H9 (cell line): ENCODE data around the gene BTBD18. TPM values are rescaled to one million over a fixed set of nuclear protein-coding genes. Genes with fewer than 3 reads are reported as not detected.

ENCODE experiments used
- DNase-seq: peaks from one replicate; pipeline ENCODE4 v3.0.0-alpha.2; 2017
- H2AFZ ChIP-seq: one replicate; pipeline ENCODE4 v1.6.1; 2013; ENCODE audit warnings: mild to moderate bottlenecking, low read length, control low read depth, moderate library complexity
- H2AK5ac ChIP-seq: 2 replicates; pipeline ENCODE4 v1.6.1; 2013; ENCODE audit warnings: low read length, control low read depth, mixed read lengths; ENCODE audit not compliant: insufficient read length
- H2BK120ac ChIP-seq: one replicate; pipeline ENCODE4 v1.6.1; 2013; ENCODE audit warnings: low read depth, mild to moderate bottlenecking, low read length, control low read depth, inconsistent platforms; ENCODE audit not compliant: poor library complexity, severe bottlenecking
- H2BK12ac ChIP-seq: 2 replicates; pipeline ENCODE4 v1.6.1; 2013; ENCODE audit warnings: low read length, control low read depth, mixed read lengths, low read depth; ENCODE audit not compliant: insufficient read length
- H2BK15ac ChIP-seq: 2 replicates; pipeline ENCODE4 v1.6.1; 2013; ENCODE audit warnings: low read depth, low read length, control low read depth
- H2BK20ac ChIP-seq: one replicate; pipeline ENCODE4 v1.6.1; 2013; ENCODE audit warnings: low read depth, mild to moderate bottlenecking, low read length, control low read depth, inconsistent platforms; ENCODE audit not compliant: poor library complexity, severe bottlenecking
- H2BK5ac ChIP-seq: 2 replicates; pipeline ENCODE4 v1.6.1; 2013; ENCODE audit warnings: low read length, control low read depth, mixed read lengths; ENCODE audit not compliant: insufficient read length
- H3K14ac ChIP-seq: 2 replicates; pipeline ENCODE4 v1.6.1; 2013; ENCODE audit warnings: low read length, control low read depth; ENCODE audit not compliant: insufficient read depth
- H3K18ac ChIP-seq: 2 replicates; pipeline ENCODE4 v1.6.1; 2013; ENCODE audit warnings: low read depth, mild to moderate bottlenecking, mixed read lengths, low read length, control low read depth; ENCODE audit not compliant: insufficient read length
- H3K23ac ChIP-seq: 2 replicates; pipeline ENCODE4 v1.6.1; 2013; ENCODE audit warnings: low read length, control low read depth, mixed read lengths, low read depth; ENCODE audit not compliant: insufficient read length
- H3K23me2 ChIP-seq: 2 replicates; pipeline ENCODE4 v1.6.1; 2013; ENCODE audit warnings: low read depth, mild to moderate bottlenecking, mixed read lengths, low read length, control low read depth; ENCODE audit not compliant: insufficient read length, poor library complexity, severe bottlenecking
- H3K27ac ChIP-seq: 2 replicates; pipeline ENCODE4 v1.5.1; 2013; ENCODE audit warnings: low read length, control low read depth, mixed read lengths, low read depth; ENCODE audit not compliant: insufficient read length
- H3K27me3 ChIP-seq: 2 replicates; pipeline ENCODE4 v1.6.1; 2013; ENCODE audit warnings: low read length, control low read depth, inconsistent platforms; ENCODE audit not compliant: insufficient read depth
- H3K4ac ChIP-seq: 2 replicates; pipeline ENCODE4 v1.6.1; 2013; ENCODE audit warnings: low read depth, mild to moderate bottlenecking, control low read depth, inconsistent platforms, low read length, moderate library complexity
- H3K4me1 ChIP-seq: 2 replicates; pipeline ENCODE4 v1.6.1; 2013; ENCODE audit warnings: low read length, control low read depth, inconsistent platforms; ENCODE audit not compliant: insufficient read depth
- H3K4me2 ChIP-seq: 2 replicates; pipeline ENCODE4 v1.6.1; 2013; ENCODE audit warnings: low read length, control low read depth, mixed read lengths; ENCODE audit not compliant: insufficient read length, insufficient read depth
- H3K56ac ChIP-seq: 2 replicates; pipeline ENCODE4 v1.6.1; 2013; ENCODE audit warnings: low read depth, mild to moderate bottlenecking, mixed read lengths, low read length, control low read depth; ENCODE audit not compliant: insufficient read length
- H3K79me1 ChIP-seq: 2 replicates; pipeline ENCODE4 v1.6.1; 2013; ENCODE audit warnings: low read depth, mild to moderate bottlenecking, moderate library complexity, low read length, control low read depth, inconsistent platforms; ENCODE audit not compliant: insufficient read depth, poor library complexity, severe bottlenecking
- H3K79me2 ChIP-seq: 2 replicates; pipeline ENCODE4 v1.6.1; 2013; ENCODE audit warnings: low read length, control low read depth, inconsistent platforms; ENCODE audit not compliant: insufficient read depth
- H3K9ac ChIP-seq: 2 replicates; pipeline ENCODE4 v1.6.1; 2013; ENCODE audit warnings: low read length, control low read depth, mixed read lengths; ENCODE audit not compliant: insufficient read length; ENCODE audit errors: extremely low read depth
- H3K9me3 ChIP-seq: one replicate; pipeline ENCODE4 v1.6.1; 2013; ENCODE audit warnings: low read depth, low read length, inconsistent platforms; ENCODE audit not compliant: control insufficient read depth
- H3T11ph ChIP-seq: one replicate; pipeline ENCODE4 v1.6.1; 2013; ENCODE audit warnings: mild to moderate bottlenecking, low read length, control low read depth, inconsistent platforms
- H4K20me1 ChIP-seq: one replicate; pipeline ENCODE4 v1.6.1; 2013; ENCODE audit not compliant: control insufficient read depth, insufficient read length, insufficient read depth
- H4K5ac ChIP-seq: 2 replicates; pipeline ENCODE4 v1.6.1; 2013; ENCODE audit warnings: low read depth, mild to moderate bottlenecking, mixed read lengths, low read length, control low read depth; ENCODE audit not compliant: insufficient read length
- H4K8ac ChIP-seq: replicated peaks from 2 replicates; pipeline ENCODE4 v1.6.1; 2013; ENCODE audit warnings: low read length, control low read depth, mixed read lengths, low read depth; ENCODE audit not compliant: insufficient read length
- H4K91ac ChIP-seq: 2 replicates; pipeline ENCODE4 v1.6.1; 2013; ENCODE audit warnings: low read depth, mild to moderate bottlenecking, moderate library complexity, mixed read lengths, low read length, control low read depth; ENCODE audit not compliant: insufficient read length
- H3K27ac Mint-ChIP-seq, 3 experiments: 2 replicates in 2 of 3; 3 replicates in 1 of 3; pipeline ENCODE4 v1.8.0; 2020 to 2021; ENCODE audit warnings: mixed read lengths in 3 of 3, mild to moderate bottlenecking in 1 of 3, moderate library complexity in 1 of 3
- H3K27me3 Mint-ChIP-seq: 2 replicates; pipeline ENCODE4 v1.8.0; 2021; ENCODE audit warnings: low read depth, mild to moderate bottlenecking, moderate library complexity, mixed read lengths
- H3K36me3 Mint-ChIP-seq, 3 experiments: 2 replicates in 2 of 3; 3 replicates in 1 of 3; pipeline ENCODE4 v1.8.0; 2020 to 2021; ENCODE audit warnings: low read depth in 3 of 3, mixed read lengths in 3 of 3; ENCODE audit not compliant: insufficient read depth in 1 of 3
- H3K4me1 Mint-ChIP-seq, 2 experiments: 2 replicates each; pipeline ENCODE4 v1.8.0; 2020; ENCODE audit warnings: mixed read lengths in 2 of 2
- H3K4me3 Mint-ChIP-seq, 2 experiments: 2 replicates in 1 of 2; 3 replicates in 1 of 2; pipeline ENCODE4 v1.8.0; 2020 to 2021; ENCODE audit warnings: mild to moderate bottlenecking in 2 of 2, mixed read lengths in 2 of 2, moderate library complexity in 1 of 2
- H3K9me3 Mint-ChIP-seq, 2 experiments: 2 replicates in 1 of 2; 3 replicates in 1 of 2; pipeline ENCODE4 v1.8.0; 2020; ENCODE audit warnings: mild to moderate bottlenecking in 2 of 2, mixed read lengths in 2 of 2, moderate library complexity in 1 of 2
- WGBS: extraction: QIAGEN DNeasy Blood & Tissue Kit; methylation state at CpG from one replicate; pipeline ENCODE4 v1.1.7; 2013; ENCODE audit warnings: missing lambda C conversion rate, low lambda C conversion rate, mixed read lengths; ENCODE audit not compliant: insufficient read length; ENCODE audit errors: extremely low coverage; 5-methylcytosine and 5-hydroxymethylcytosine counted together
- total RNA-seq: library from RNA; stranded (reverse); gene quantifications from 2 replicates; pipeline ENCODE4 v1.2.1, GENCODE V29; 2021
- TF ChIP-seq, protein P1 (sequence below): fragments of 200-600 bp; sonication (generic); conservative IDR thresholded peaks from 3 replicates; pipeline ENCODE4 v1.8.0; 2021; ENCODE audit warnings: antibody characterized with exemption, mild to moderate bottlenecking

The BTBD18 gene
- total RNA-seq, 1 experiment from 2014 or later, result not detected

DNA sequence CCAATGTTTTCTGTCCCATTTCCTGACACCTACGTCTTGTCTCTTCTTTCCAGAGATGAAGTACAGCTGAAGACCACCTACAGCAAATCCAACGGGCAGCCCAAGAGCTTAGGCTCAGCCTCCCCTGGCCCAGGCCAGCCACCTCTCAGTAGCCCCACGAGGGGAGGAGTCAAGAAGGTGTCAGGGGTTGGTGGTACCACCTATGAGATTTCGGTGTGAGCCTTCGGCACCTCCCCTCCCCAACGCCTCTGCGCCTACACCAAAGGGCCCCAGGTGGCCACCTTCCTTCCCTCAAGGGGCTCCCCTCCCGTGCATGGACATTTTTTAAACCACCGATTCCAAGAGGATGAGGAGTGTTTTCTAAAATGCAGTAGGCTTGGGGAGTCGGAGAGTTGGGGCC, 51.8 kb downstream of the BTBD18 start:
- Histone ChIP-seq H3K4me1 (no peaks in the 10 kb centered on the region), H4K5ac (no peak overlapping the region), H2BK120ac (no peak overlapping the region), H4K20me1 (no peaks in the 10 kb centered on the region), H3T11ph (no peak overlapping the region), H4K91ac (no peak overlapping the region), H3K4ac (no peak overlapping the region), H2BK5ac (no peak overlapping the region), H4K8ac (no peak overlapping the region), H3K23ac (no peak overlapping the region), H3K14ac (no peak overlapping the region), H3K79me1 (no peaks in the 10 kb centered on the region), H2BK12ac (no peak overlapping the region), H3K56ac (no peak overlapping the region), H2AFZ (no peak overlapping the region), H3K18ac (no peak overlapping the region), H3K23me2 (no peaks in the 10 kb centered on the region), H3K9ac (no peak overlapping the region), H3K4me2 (no peak overlapping the region), H2BK20ac (no peak overlapping the region), H2BK15ac (no peak overlapping the region), H3K9me3 (no peaks in the 10 kb centered on the region), H3K27me3 (no peaks in the 10 kb centered on the region), H3K79me2 (no peaks in the 10 kb centered on the region), H3K27ac (no peak overlapping the region), H2AK5ac (no peak overlapping the region)
- WGBS, result no CpG with 5 or more reads among the region's 10 CpGs
- Mint-ChIP-seq H3K4me3 (no peak overlapping the region), H3K36me3 (peaks cover 45 to 82% (median 67%) of the 10 kb centered on the region in 3 experiments; a peak in 6 of 7 replicates), H3K4me1 (no peaks in the 10 kb centered on the region; a peak in 1 of 4 replicates), H3K9me3 (no peaks in the 10 kb centered on the region), H3K27me3 (no peaks in the 10 kb centered on the region), H3K27ac (no peak overlapping the region)
- TF ChIP-seq, protein P1, sequence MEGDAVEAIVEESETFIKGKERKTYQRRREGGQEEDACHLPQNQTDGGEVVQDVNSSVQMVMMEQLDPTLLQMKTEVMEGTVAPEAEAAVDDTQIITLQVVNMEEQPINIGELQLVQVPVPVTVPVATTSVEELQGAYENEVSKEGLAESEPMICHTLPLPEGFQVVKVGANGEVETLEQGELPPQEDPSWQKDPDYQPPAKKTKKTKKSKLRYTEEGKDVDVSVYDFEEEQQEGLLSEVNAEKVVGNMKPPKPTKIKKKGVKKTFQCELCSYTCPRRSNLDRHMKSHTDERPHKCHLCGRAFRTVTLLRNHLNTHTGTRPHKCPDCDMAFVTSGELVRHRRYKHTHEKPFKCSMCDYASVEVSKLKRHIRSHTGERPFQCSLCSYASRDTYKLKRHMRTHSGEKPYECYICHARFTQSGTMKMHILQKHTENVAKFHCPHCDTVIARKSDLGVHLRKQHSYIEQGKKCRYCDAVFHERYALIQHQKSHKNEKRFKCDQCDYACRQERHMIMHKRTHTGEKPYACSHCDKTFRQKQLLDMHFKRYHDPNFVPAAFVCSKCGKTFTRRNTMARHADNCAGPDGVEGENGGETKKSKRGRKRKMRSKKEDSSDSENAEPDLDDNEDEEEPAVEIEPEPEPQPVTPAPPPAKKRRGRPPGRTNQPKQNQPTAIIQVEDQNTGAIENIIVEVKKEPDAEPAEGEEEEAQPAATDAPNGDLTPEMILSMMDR, result no peak
- DNase-seq, result peak; percentile 43
